DND-41 (cell line): ENCODE data around the gene P3H3.

Experiments used
- ATAC-seq: fragments of 200-7000 bp; cut with Tn5 transposase; 3 replicates; pipeline ENCODE4 v1.9.1; 2021; ENCODE audit warnings: low read depth; ENCODE audit not compliant: insufficient read depth
- DNase-seq: peaks from one replicate; pipeline ENCODE4 v3.0.0-alpha.2; 2020
- H2AFZ ChIP-seq: 2 replicates; pipeline ENCODE4 v1.6.0; 2012; ENCODE audit warnings: low read depth, low read length
- H3K27ac ChIP-seq: 2 replicates; pipeline ENCODE4 v1.5.1; 2012; ENCODE audit warnings: low read length, inconsistent platforms
- H3K27me3 ChIP-seq: fragments of 200-600 bp; sonication (generic); 2 replicates; pipeline ENCODE4 v1.6.0; 2012; ENCODE audit warnings: low read length, mild to moderate bottlenecking, inconsistent platforms; ENCODE audit not compliant: insufficient read depth, poor library complexity
- H3K36me3 ChIP-seq: 2 replicates; pipeline ENCODE4 v1.5.1; 2012; ENCODE audit warnings: low read length, inconsistent platforms; ENCODE audit not compliant: insufficient read depth
- H3K4me1 ChIP-seq: 2 replicates; pipeline ENCODE4 v1.5.1; 2012; ENCODE audit warnings: mild to moderate bottlenecking, low read length; ENCODE audit not compliant: insufficient read depth
- H3K4me2 ChIP-seq: 2 replicates; pipeline ENCODE4 v1.6.0; 2012; ENCODE audit warnings: mild to moderate bottlenecking, moderate library complexity, low read length, inconsistent platforms; ENCODE audit not compliant: insufficient read depth
- H3K4me3 ChIP-seq, 2 experiments: fragments of 200-600 bp in 1 of 2; shearing (Covaris generic) in 1 of 2; 2 replicates each; pipeline ENCODE4 v1.5.1; 2012 to 2016; ENCODE audit warnings: inconsistent platforms in 2 of 2, low read length in 2 of 2, mild to moderate bottlenecking in 2 of 2, low read depth in 1 of 2, moderate library complexity in 1 of 2
- H3K79me2 ChIP-seq: 2 replicates; pipeline ENCODE4 v1.6.0; 2012; ENCODE audit warnings: low read length, inconsistent platforms; ENCODE audit not compliant: insufficient read depth
- H3K9ac ChIP-seq: 2 replicates; pipeline ENCODE4 v1.6.0; 2012; ENCODE audit warnings: low read depth, mild to moderate bottlenecking, inconsistent platforms, low read length, moderate library complexity
- H3K9me3 ChIP-seq: 2 replicates; pipeline ENCODE4 v1.5.1; 2012; ENCODE audit warnings: low read length, moderate library complexity, mild to moderate bottlenecking, inconsistent platforms; ENCODE audit not compliant: insufficient read depth, severe bottlenecking
- H4K20me1 ChIP-seq: 2 replicates; pipeline ENCODE4 v1.6.0; 2012; ENCODE audit warnings: low read length; ENCODE audit not compliant: insufficient read depth
- CTCF ChIP-seq: IDR thresholded peaks from 2 replicates; pipeline ENCODE4 v1.5.1; 2012; ENCODE audit warnings: borderline replicate concordance, low read length, moderate library complexity, mild to moderate bottlenecking; ENCODE audit not compliant: poor library complexity, severe bottlenecking; ENCODE audit errors: extremely low read depth
- EZH2 ChIP-seq: IDR thresholded peaks from 3 replicates; pipeline ENCODE4 v1.6.1; 2012; ENCODE audit warnings: borderline replicate concordance, low read depth, mild to moderate bottlenecking, moderate library complexity, low read length, inconsistent platforms; ENCODE audit not compliant: severe bottlenecking

The P3H3 gene

GRCh38 chr12:6849976-6850560, 21.9 kb downstream of the P3H3 start:
- Histone ChIP-seq H2AFZ (no peak overlapping the region), H3K4me1 (peaks cover 37% of the 10 kb centered on the region), H3K9ac (peak overlapping the region; percentile 81), H3K4me3 (peak overlapping the region; percentile 73 to 87), H3K9me3 (no peaks in the 10 kb centered on the region), H4K20me1 (peaks cover 27% of the 10 kb centered on the region), H3K79me2 (peaks cover 49% of the 10 kb centered on the region), H3K36me3 (peaks cover 57% of the 10 kb centered on the region), H3K4me2 (peak overlapping the region; percentile 95), H3K27me3 (no peaks in the 10 kb centered on the region), H3K27ac (peak overlapping the region; percentile 99)
- DNase-seq: no peak
- no peak for ATAC-seq
- TF ChIP-seq EZH2: no peak
- TF ChIP-seq CTCF: no peak

GRCh38 chr12:6850796-6851152, 22.6 kb downstream of the P3H3 start:
- DNase-seq: no peak
- H3K27ac ChIP-seq: peak overlapping the region; percentile 99

GRCh38 chr12:6851153-6851920, 23.1 kb downstream of the P3H3 start, which contains the start of gene CDCA3:
TSS of gene CDCA3 (minus strand) at chr12:6851286. CDS start at chr12:6850952, 334 bp downstream.
- Histone ChIP-seq H3K79me2 (peaks cover 59% of the 10 kb centered on the region), H3K27ac (peak within 1 kb of the TSS; percentile 99), H3K9ac (peak within 1 kb of the TSS; percentile 81), H2AFZ (peak within 1 kb of the TSS; percentile 92), H3K4me3 (peak within 1 kb of the TSS; percentile 73 to 87), H3K27me3 (no peaks in the 10 kb centered on the region), H3K4me2 (peak within 1 kb of the TSS; percentile 95), H3K4me1 (peaks cover 37% of the 10 kb centered on the region), H3K36me3 (peaks cover 69% of the 10 kb centered on the region), H3K9me3 (no peaks in the 10 kb centered on the region), H4K20me1 (peaks cover 29% of the 10 kb centered on the region)
- DNase-seq (peak; percentile 98), ATAC-seq (peak; percentile 70)
- TF ChIP-seq EZH2 (no peak), CTCF (no peak)

More at GRCh38 chr12:6850796-6851152, 22.6 kb downstream of the P3H3 start:
- Histone ChIP-seq H3K27me3 (no peaks in the 10 kb centered on the region), H3K79me2 (peaks cover 57% of the 10 kb centered on the region), H3K9ac (peak overlapping the region; percentile 81), H2AFZ (peak overlapping the region; percentile 51), H3K4me1 (peaks cover 37% of the 10 kb centered on the region), H3K4me3 (peak overlapping the region; percentile 73 to 87), H4K20me1 (peaks cover 29% of the 10 kb centered on the region), H3K9me3 (no peaks in the 10 kb centered on the region), H3K36me3 (peaks cover 64% of the 10 kb centered on the region), H3K4me2 (peak overlapping the region; percentile 95)
- ATAC-seq: no peak
- TF ChIP-seq EZH2 (no peak), CTCF (no peak)
